HG02759 (cell line): ENCODE measurements around the gene TRIM37.
A peak's percentile ranks its signal among the peaks of the same experiment; 100 is the strongest.
"Not testable (repeated sequence)": the region's sequence is repeated elsewhere in the genome, so short reads cannot be mapped to it uniquely, and the experiment has no call there.

Source experiments
- ATAC-seq: cut with Tn5 transposase; IDR thresholded peaks from one replicate; pipeline ENCODE4 v1.9.1; 2021; ENCODE audit warnings: mild to moderate bottlenecking, moderate library complexity; ENCODE audit not compliant: unreplicated experiment

Gene TRIM37

DNA sequence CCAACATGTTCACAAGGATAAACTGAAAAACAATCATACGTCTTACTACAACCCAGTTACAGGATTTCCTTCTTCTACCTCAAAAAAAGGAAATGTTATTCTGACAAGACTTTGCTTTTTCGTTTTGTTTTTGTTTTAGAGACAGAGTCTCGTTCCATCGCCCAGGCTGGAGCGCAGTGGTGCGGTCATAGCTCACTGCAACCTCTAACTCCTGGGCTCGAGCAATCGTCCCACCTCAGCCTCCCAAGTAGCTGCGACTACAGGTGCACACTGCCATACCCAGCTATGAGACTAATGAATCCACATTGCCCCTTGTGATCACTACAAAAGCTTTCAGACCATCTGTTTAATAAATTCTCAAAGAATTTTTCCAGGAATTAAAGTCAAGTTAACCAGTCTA, 8.8 kb upstream of the TRIM37 start:
- ATAC-seq, result no peak

DNA sequence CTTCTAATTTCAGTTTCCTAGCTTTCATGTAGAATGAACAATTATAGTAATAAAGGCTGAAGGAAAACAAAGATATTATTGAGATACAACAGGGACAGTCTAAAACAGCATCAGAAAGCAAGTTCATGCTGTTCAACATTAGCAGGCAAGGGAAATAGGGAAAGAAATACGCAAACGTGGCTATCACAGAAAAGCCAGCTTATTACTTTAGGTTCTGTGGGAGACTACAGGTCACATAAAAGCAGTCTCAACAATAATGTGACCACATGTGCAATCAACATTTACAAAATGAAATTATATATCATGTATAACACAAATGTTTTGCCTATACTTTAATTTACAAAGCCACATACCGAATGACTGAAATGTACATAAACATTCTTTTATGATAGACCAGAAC, 4.9 kb upstream of the TRIM37 start:
- no peak for ATAC-seq

DNA sequence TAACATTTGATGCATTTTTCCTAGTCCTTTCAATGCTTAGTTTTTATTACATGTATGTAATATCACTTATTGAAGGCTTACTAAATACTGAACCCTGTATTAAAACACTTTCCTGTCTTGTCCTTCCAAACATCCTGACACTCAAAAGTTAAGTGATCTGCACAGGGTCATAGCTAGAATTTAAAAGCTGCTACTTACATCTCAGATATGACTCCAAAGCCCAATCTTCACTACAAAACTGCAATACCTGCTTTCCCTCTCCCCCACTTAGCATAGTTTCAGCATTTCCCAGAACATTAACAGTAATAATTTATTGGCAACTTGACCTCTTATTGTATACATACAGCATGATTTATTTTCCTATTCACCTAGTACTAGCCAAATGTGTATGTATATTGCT, 4.3 kb upstream of the TRIM37 start:
- ATAC-seq, result no peak

DNA sequence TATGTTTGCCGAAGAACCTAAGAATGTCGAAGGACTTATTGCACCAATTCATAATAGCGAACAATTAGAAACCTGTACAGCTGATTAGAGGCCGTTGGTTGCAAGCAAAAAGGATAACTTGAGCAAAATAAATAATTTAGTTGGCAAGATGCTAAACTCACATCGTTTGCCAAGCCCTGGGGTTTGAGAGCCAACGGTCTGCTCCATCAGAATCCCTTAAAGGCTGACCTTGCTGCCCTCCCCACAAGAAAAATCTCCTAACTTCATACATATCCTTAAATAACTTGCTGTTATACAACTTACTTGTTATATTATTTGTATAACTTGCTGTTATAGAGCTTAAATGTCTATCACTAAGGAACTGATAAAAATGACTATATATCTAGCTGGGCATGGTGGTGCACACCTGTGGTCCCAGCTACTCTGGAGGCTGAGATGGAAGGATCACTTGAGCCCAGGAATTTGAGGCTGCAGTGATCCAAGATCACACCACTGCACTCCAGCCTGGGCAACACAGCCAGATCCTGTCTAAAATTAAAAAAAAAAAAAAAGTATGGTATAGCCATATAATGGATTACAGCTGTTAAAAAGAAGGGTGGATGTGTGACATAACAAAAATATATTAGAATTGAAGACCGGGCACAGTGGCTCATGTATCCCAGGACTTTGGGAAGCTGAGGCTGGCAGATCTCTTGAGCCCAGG, 1.9 kb upstream of the TRIM37 start:
- ATAC-seq, result no peak

DNA sequence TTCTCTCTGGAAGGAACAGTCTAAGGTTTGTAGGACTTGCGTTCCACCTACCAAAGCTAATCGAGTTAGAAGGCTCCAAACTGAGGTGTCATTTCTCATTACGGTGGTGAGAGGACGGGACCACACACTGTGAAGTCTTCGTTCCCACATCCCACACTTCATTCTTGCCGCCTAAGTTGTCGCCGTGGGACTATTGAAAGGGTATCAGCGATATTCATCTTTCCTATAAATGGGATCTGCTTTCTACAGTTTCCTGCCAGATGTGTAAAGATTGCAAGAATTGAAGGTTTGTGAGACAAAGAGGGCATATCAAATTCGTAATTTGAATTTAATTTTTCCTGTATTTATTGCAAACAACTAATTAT, 608 bp upstream of the TRIM37 start:
- ATAC-seq, result no peak

DNA sequence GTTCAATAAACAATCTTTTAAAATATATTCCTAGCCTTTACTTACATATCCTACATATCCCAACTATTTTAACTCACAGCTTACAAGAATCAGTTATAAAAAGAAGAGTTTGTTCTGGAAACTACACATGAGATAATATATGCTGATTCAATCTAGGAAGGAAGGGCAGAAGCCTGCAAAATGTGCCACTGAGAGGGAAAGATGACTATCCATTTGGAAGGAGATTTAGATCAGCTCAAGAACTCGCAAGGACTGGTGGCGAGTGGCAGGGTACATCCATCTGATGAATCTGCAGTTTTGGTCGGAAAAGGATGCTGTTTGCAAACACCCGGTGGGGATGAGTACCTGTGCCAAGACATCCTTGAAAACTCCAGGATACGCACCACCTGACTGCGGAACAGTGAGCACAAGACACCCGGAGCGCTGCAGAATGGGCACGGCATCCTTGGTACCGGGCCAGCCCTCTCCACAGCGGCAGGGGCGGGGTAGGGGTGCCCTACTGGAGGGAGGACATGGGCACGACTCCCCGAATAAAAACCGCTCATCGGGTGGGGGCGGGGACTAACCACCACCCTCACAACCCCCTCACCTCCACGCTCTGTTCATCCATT, 723 bp downstream of the TRIM37 start:
- ATAC-seq, result peak; percentile 30

DNA sequence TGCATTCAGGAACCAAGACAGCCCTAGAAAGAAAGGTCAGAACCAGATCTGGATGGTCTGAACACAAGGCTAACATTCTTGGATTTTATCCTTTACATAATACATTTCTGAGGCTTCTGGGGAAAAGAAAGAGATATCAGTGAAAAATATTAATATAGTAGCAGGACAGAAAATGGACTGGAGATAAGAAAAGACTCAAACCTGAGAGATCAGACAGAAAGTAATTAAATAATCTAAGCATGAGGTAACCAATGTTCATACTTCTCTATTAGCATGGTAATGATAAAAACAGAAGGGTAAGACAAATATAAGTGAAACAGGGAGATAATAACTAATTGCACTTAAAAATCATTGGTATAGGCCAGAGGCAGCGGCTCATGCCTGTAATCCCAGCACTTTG, 5.5 kb downstream of the TRIM37 start:
- no peak for ATAC-seq

DNA sequence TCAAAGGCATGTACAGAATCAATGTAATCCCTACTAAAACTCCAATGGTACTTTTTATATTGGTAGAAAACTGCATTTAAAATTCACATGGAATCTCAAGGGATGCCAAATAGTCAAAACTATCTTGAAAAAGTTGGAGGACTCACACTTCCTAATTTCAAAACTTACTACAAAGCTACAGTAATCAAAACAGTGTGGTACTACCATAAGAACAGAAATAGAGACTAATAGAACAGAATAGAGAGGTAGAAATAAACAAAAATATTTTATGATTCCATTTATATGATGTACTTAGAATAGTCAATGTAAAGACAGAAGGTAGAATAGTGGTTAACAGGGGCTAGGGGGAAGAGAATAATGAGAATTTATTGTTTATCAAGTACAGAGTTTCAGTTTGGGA, 8.8 kb downstream of the TRIM37 start:
- ATAC-seq, result no peak

DNA sequence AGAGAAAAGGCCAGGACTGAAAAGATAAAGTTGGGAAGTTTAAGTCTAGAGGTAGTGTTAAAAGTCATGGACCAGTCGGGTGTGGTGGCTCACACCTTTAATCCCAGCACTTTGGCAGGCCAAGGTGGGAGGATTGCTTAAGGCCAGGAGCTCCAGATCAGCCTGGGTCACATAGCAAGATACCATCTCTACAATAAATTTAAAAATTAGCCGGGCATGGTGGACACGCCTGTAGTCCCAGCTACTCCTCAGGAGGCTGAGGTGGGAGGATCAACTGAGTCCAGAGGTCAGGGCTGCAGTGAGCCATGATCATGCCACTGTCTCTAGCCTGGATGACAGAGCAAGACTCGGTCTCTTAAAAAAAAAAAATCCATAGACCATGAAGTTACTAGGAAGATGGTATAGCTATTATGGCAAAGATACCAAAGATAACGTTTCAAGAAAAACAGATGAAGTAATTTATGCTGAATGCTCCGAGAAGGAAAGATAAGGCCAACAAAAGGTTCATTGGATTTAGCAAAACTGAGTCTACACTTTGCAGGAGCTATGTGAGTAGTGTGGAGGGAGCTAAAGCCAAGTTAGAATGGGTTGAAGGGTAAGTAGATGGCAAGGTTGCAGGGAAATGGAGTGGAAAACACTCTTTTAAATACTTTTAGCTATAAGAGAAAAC, 11.7 kb downstream of the TRIM37 start:
- no peak for ATAC-seq

DNA sequence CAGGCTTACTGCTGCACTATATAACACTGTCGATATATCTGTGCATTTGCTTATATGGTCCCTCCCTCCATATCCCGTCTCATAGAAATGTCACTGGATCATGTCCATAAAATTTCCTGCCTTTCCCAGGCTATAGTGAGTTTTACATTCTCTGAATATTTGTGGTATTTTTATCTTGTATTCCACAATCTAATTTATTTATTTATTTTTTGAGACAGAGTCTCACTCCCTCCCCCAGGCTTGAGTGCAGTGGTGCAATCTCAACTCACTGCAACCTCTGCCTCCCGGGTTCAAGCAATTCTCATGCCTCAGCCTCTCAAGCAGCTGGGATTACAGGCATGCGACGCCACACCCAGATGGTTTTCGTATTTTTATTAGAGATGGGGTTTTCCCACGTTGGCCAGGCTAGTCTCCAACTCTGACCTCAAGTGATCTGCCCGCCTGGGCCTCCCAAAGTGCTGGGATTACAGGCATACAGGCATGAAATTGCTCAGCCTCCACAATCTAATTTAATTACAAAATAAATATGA, 12.9 kb downstream of the TRIM37 start:
- ATAC-seq, result no peak

DNA sequence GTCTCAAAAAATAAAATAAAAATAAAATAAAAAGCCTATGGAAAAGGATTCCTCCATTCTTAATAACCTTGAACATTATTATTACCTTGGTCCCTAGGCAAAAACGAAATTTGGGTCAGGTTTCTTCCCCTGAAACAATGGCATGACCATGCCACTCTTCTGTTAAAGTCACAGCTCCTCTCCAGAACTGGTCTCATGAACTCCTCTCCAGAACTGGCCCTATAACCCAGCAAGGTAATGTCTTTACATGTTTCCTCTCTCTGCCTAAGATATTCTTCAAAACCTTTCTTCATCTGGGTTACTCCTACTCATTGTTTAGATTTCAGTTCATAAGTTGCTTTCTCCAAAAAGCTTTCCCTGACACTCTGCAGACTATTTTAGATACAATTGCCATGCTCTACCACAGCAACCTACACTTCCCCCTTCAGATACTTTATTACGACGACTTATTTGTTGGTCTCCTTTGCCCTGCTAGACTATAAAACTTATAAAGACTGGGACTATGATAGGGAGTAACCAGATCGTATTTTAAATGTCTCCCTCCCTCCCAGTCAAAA, 13.5 kb downstream of the TRIM37 start:
- ATAC-seq, result no peak

DNA sequence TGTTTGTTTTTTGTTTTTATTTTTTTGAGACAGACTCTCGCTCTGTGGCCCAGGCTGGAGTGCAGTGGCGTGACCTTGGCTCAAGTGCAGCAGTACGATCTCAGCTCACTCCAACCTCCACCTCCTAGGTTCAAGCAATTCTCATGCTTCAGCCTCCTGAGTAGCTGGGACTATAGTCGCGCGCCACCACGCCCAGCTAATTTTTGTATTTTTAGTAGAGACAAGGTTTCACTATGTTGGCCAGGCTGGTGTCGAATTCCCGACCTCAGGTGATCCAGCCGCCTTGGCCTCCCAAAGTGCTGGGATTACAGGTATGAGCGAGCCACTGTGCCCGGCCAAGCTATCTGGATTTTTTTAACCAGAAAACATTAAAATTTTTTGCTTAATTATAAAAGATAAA, 16.1 kb downstream of the TRIM37 start:
- not testable (repeated sequence) for ATAC-seq

DNA sequence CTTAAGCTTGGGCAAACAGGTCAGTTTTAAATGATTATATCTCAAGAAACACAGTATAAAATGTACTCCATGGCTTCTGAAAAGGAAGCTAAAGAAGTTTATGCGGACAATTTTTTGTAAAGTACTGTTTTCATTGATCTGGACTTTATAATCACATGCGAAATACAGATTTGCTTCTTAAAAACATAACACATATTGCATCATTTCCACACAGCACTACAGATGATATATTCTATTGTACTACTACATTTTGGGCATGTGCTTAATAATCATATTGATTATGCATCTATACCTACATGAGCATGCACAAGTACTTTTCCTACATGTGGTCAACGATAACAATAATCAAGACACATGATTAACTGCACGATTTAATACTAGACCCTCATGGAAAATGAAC, 22.5 kb downstream of the TRIM37 start:
- ATAC-seq, result no peak

DNA sequence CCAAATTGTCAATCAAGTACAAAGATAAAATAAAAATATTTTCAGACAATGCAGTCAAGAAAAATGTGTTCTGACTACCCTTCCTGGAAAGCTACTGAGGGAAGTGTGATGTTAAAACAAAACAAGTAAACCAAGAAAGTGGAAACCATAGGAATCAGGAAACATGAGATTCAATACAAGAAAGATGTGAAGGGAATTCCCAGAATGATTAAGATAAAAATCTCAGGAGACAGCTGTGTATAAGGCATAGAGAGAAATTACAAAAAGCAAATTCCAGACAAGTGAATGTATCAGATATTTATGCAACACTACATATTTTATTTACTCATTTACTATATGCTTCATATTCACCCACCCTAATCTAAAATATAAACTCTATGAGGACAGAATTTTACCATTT, 32.2 kb downstream of the TRIM37 start:
- no peak for ATAC-seq

DNA sequence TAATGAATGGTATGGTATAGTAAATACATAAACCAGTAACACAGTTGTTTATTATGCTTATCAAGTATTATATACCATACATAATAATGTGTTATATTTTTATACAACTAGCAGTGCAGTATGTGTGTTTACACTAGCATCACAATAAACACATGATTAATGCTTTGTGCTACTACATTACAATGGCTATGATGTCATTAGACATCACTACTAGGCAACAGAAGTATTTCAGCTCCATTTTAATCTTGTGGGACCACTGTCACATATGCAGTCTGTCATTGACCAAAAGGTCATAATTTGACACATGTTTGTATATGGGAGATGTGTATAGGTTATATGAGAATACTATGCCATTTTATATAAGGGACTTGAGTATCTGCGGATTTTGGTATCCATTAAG, 32.7 kb downstream of the TRIM37 start:
- ATAC-seq, result no peak

DNA sequence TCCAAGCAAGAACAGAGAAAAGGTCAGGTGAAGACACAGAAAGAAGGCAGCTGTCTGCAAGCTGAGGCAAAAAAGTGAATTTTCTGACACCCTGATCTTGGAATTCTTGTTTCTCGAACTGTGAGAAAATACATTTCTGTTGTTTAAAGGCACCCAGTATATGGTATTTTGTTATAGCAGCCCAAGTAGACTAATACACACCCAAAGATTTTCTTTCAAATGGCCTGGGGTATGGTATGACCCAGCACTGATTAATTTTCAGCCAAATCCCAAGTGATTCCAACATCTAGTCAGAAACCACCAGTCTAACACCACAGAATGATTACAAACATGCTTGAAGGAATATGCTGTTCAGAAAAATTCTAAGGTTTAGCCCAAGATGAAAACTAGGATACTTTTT, 36.8 kb downstream of the TRIM37 start:
- no peak for ATAC-seq

DNA sequence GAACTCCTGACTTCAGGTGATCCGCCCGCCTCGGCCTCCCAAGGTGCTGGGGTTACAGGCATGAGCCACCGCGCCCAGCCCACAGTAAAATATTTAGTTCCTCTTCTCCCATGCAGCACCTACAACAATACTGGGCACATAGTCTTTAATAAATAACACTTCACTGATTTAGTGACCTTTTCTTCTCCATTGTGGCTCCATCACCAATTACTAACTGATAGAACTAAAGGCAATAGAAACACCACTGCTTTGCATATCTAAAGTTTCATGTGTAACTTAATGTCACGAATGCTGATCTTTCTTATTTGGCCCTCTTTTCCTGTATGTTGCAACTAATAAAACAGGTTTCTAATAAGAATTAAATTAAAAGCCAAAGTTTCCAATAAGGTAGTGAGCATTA, 38.9 kb downstream of the TRIM37 start:
- no peak for ATAC-seq

DNA sequence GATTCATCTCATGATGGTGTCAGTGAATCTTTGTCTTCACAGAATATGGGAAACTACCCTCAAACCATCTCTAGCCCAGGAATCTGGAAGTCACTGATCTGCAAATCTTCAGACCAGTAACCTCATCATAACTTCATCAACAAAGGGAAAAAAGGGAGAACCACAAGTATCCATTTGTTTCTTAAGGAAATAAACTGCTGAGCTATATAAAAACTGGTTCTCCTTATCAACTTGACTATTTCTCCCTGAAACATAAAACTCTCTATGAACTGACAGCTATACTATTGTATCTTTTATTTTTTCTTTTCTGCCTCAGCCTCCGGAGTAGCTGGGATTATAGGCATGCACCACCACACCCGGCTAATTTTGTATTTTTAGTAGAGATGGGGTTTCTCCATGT, 39.3 kb downstream of the TRIM37 start:
- no peak for ATAC-seq

DNA sequence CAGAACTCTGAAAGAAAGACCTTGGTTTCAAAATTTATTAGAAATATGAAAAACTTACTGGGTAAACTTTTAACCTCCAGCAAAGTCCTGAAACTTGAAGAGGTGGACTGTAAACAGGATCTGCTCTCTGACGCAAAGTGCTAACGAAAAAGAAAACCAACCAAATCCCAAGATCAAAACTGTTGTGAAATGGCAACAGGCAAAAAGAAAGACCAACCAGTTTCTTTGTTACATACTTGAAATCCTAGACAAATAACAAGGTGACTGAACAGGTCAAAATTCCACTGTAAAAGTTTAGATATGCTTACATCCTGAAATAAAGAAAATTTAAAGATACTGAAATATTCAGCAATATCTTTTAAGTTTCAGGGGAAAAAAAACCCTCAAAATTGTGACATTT, 44.2 kb downstream of the TRIM37 start:
- ATAC-seq, result no peak

DNA sequence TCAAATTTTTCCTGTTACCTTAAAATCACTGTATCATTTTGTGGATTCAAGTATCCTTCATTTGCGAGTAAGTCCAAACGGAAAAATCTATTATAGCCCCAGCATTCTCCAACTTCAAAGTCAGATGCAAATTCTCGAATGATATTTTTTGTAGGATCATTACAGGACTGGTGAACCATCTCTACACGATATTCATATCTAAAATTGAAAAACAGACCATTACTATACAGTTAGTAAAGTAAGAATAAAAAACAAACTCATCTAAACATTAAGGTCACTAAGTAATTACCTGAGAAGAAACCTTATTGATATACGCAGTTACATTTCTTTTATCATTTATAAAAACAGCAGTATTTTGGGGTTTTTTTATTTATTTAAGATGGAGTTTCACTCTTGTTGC, 49.8 kb downstream of the TRIM37 start:
- ATAC-seq, result no peak

DNA sequence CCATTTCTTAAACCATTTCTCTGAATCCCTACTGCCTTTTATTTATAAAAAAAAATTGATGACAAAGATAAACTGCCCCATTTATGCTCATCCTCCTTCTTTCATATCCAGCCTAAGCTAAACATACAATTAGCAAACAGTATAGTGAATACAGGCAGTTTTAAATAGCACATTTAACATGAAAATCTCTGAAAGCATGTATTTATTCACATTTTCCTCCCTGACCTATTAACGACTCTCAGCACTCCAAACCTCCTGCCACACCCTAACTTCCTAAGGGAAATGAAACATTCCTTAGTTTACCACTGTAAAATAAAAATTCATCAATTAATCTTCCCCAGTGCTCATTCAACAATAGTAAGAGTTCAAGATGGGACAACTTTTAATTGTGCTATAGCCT, 56.9 kb downstream of the TRIM37 start:
- ATAC-seq, result no peak

DNA sequence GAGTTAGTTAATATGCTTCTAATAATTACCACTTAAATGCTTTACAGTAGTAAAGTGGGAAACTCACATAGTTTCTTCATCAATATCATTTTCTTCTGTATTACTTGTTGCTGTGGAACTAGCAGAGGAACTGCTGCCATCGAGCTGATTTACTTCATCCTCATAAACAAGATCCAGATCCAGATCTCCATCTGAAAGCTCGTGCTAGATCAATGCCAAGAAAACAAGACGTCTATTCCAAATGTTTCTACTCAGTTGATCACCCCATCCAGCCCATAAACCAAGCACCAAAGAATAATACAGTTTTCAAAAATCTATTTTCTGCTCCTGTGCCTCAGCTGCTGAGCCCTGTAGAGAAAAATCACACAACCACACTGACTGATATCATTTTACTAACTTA, 59.1 kb downstream of the TRIM37 start:
- ATAC-seq, result no peak
